CD4-positive, alpha-beta T cell treated with Interleukin-1 beta for 1 hour (primary cell): ENCODE data around the gene RAMP1.
"Not testable (repeated sequence)": the region's sequence is repeated elsewhere in the genome, so short reads cannot be mapped to it uniquely, and the experiment has no call there.

ENCODE experiments used
- DNase-seq, 2 donors: peaks; one replicate each; pipeline ENCODE4 v3.0.0-alpha.2; 2020 to 2022

Gene RAMP1

GRCh38 chr2:237922641-237923361 is 63.4 kb downstream of the RAMP1 start:
- DNase-seq = no peak

- DNase-seq = peak; percentile 78 to 80
Observed at GRCh38 chr2:237923481-237924163, 64.2 kb downstream of the RAMP1 start.

- no peak for DNase-seq
Observed at GRCh38 chr2:237924164-237924534, 64.7 kb downstream of the RAMP1 start.

GRCh38 chr2:237927135-237927534 is 67.7 kb downstream of the RAMP1 start:
- no peak for DNase-seq

GRCh38 chr2:237927986-237928385 is 68.6 kb downstream of the RAMP1 start:
- no peak for DNase-seq

- no peak for DNase-seq
Observed at GRCh38 chr2:237929979-237930378, 70.6 kb downstream of the RAMP1 start.

- DNase-seq = no peak
Observed at GRCh38 chr2:237931205-237931721, 71.8 kb downstream of the RAMP1 start.

- no peak for DNase-seq
Observed at GRCh38 chr2:237932731-237933131, 73.3 kb downstream of the RAMP1 start.

GRCh38 chr2:237934186-237934585 is 74.8 kb downstream of the RAMP1 start:
- DNase-seq = no peak

- no peak for DNase-seq
Observed at GRCh38 chr2:237935740-237936452, 76.5 kb downstream of the RAMP1 start.

GRCh38 chr2:237939251-237939650 is 79.8 kb downstream of the RAMP1 start:
- no peak for DNase-seq

- DNase-seq = no peak
Observed at GRCh38 chr2:237940828-237941227, 81.4 kb downstream of the RAMP1 start.

- no peak for DNase-seq
Observed at GRCh38 chr2:237941239-237941638, 81.8 kb downstream of the RAMP1 start.

- no peak for DNase-seq
Observed at GRCh38 chr2:237942513-237942899, 83.1 kb downstream of the RAMP1 start.

- DNase-seq = no peak
Observed at GRCh38 chr2:237943395-237944094, 84.1 kb downstream of the RAMP1 start.

- DNase-seq = no peak
Observed at GRCh38 chr2:237944302-237944701, 84.9 kb downstream of the RAMP1 start.

- DNase-seq = no peak
Observed at GRCh38 chr2:237946423-237946822, 87.0 kb downstream of the RAMP1 start.

- not testable (repeated sequence) for DNase-seq
Observed at GRCh38 chr2:237951354-237951753, 91.9 kb downstream of the RAMP1 start.

GRCh38 chr2:237951878-237952277 is 92.5 kb downstream of the RAMP1 start:
- DNase-seq = no peak

GRCh38 chr2:237952851-237953250 is 93.4 kb downstream of the RAMP1 start:
- DNase-seq = no peak

GRCh38 chr2:237955640-237956401 is 96.4 kb downstream of the RAMP1 start:
- DNase-seq = no peak

- no peak for DNase-seq
Observed at GRCh38 chr2:237956402-237956736, 96.9 kb downstream of the RAMP1 start.
